Epithelial cell of esophagus (primary cell): ENCODE results near the gene PIGV.
"Not testable (repeated sequence)": the region's sequence is repeated elsewhere in the genome, so short reads cannot be mapped to it uniquely, and the experiment has no call there.

ENCODE experiments used
- DNase-seq: peaks from one replicate; pipeline ENCODE4 v3.0.0; 2010; ENCODE audit warnings: low read depth
- H3K4me3 ChIP-seq: 2 replicates; pipeline ENCODE4 v1.5.1; 2011; ENCODE audit warnings: mild to moderate bottlenecking, low read length, control low read depth
- CTCF ChIP-seq: IDR thresholded peaks from 2 replicates; pipeline ENCODE4 v1.5.1; 2011; ENCODE audit warnings: low read depth, mild to moderate bottlenecking, low read length, control low read depth, inconsistent platforms; ENCODE audit not compliant: insufficient read depth; ENCODE audit errors: missing control alignments

PIGV gene

GRCh38 chr1:26832249-26832960 lies 44.7 kb downstream of the PIGV start:
- no peak for DNase-seq
- no peak for TF ChIP-seq CTCF
- H3K4me3 ChIP-seq = no peak overlapping the region

DNA sequence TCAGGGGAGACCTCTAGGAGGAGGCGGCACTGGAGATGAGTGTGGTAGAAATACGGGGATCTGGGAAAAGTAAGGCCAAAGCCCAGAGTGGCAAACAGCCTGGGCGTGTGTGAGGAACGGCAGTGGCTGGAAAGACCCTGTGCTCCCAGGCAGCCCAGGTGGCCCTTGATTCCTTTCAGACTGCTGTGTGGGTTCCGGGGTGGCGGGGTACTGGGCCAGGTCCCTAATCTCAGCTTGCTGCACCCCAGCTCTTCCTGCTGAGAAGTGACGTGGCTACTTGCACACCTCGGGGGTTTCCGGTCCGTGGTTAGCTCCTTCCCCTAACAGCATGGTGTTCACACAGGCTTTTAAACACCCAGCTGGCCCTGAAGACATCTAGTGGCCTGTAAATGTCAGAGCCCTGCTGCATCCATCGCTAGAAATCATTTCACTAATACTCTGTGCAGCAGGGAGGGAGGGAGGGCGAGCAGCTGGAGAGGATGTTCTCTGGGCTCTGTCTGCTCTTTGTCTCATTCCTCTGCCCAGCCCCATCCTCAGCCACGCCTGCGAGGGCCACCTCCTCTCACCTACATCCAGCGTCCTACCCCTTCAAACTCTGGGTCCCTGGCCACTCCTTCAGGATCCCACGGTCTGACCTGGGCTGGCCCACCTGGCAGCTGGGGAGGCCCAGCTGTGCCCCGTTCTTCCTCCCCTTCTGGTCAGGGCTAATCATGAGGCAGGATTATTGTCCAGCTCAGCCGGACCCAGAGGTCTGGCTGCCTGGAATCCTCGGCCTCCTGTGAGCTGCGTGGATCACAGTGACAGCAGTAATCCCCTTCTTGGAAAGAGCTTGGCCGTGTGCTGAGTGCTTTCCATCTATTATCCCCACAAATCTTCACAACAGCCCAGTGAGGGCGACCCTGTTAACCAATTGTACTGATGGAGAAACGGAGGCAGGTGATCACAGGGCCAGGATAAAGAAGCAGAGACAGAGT lies 46.0 kb downstream of the PIGV start:
- no peak for DNase-seq
- no peak overlapping the region for H3K4me3 ChIP-seq
- TF ChIP-seq CTCF = no peak

- DNase-seq, H3K4me3 ChIP-seq: not testable (repeated sequence)
These were observed 49.9 kb downstream of the PIGV start for GRCh38 chr1:26837665-26838064.

GRCh38 chr1:26838474-26839338 lies 51.0 kb downstream of the PIGV start:
- TF ChIP-seq CTCF = no peak
- no peak for DNase-seq
- no peak overlapping the region for H3K4me3 ChIP-seq

DNA sequence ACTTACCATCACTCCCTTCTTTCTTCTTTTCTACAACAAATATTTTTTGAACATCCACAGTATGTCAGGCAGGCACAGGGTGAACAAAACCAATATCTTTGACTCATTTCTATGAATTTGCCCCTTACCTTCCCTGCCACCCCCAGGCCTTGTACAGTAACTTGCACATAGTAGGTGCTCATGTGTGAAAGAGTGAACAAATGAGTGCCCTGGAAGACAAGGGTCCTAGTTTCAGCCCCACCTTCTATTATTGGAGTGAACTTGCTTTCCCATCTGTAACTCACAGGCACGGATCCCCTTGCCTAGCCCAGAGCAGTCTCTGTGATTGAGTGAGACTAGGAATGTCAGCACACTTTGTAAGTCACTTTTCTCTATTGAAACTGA lies 51.6 kb downstream of the PIGV start:
- no peak overlapping the region for H3K4me3 ChIP-seq
- no peak for TF ChIP-seq CTCF
- no peak for DNase-seq

DNA sequence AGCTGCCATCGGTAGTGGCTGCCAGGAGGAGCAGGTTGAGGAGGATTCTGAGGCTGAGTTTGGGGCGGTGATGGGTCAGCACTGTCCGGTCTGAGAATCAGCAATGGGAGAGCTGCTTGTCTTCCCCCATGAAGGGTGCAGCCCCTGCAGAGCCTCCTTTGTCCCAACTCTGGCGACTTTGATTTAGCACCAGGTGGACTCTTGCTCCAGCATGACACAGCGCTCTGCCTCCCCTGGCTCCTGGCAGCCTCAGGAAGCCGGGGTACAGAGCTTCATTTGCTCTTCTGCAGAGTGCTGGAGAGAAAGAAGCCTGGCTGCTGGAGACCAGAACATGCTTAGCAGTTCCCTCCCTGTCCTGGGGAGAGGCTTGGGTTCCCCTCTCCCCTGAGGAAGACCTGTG lies 52.0 kb downstream of the PIGV start:
- DNase-seq = no peak
- no peak for TF ChIP-seq CTCF
- H3K4me3 ChIP-seq = no peak overlapping the region
